ENCODE data around the gene PIP5K1C.

PIP5K1C gene

GRCh38 chr19:3607303-3608078 is 92.8 kb downstream of the PIP5K1C start:
- DNase-seq, result no peak

DNA sequence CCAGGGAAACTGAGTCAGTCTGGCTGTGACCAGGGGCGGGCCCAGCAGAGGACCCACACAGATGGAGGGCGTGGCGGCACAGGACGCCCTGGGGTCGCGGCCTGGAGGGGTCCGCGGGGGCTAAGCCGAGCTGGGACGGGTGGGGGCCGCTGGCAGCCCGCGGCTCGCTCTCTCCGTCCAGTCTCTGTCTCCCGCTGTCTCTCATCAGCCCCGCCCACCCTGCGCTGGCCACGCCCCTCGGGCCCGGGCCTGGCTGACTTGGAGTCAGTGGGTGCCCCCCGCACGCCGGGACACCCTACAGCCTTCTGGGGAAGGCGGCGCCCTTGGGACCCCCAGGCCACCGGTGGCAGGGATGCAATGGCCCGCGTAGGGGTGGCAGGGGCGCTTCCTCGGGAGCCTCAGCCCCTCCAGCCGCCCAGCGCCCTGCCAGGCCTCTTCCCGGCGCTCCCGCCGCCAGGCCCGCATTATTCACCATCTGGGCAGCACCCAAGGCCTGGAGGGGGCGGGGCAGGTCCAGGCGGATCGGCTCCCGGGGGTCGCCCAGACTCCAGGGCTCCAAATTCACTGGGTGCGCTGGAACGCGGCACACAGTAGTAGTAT is 93.5 kb downstream of the PIP5K1C start, which contains the start of gene TBXA2R:
TBXA2R (minus strand) TSS at position 186 of the 600 bp plus-strand sequence. CDS start 6,241 bp downstream, outside the sequence.
- DNase-seq, result no peak

- peak; percentile 40 for DNase-seq
Observed at GRCh38 chr19:3606174-3606689, 94.0 kb downstream of the PIP5K1C start.

DNA sequence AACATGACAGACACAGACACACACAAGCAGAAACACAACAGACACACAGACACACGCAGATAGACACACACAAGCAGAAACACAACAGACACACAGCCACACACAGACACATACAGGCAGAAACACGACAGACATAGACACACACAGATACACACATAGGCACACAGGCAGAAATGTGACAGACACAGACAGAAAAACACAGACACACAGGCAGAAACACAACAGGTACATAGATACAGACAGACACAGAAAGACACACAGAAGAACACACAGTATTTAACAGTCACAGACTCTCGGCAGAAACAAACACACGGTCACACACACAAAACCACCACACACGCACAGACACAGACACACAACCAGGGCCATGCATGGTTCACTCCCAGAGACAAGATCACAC is 94.5 kb downstream of the PIP5K1C start:
- DNase-seq, result no peak

DNA sequence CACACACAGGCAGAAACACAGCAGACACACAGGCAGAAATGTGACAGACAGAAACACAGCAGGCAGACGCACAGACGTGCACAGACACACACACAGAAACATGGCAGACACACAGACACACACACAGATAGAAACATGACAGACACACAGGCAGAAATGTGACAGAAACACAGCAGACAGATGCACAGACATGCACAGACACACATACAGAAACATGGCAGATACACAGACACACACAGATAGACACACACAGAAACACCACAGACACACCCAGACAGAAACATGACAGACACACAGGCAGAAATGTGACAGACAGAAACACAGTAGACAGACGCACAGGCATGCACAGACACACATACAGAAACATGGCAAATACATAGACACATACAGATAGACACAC is 94.9 kb downstream of the PIP5K1C start:
- no peak for DNase-seq

DNA sequence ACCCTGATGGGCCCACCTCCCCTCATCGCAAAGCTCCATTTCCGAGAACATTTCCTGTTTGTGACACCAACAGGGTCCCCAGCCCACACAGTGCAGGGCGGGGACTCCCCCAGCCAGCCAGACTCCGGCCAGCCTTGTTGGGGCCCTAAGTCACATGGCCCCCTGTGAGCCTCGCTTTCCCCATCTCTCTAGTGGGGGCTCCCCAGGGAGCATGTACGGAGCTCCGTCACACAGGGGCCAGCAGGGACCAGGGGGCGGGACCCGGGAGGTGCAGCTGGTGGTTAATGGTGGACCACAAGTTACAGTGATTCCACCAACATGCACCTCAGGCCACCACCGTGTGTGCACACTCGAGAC is 95.3 kb downstream of the PIP5K1C start:
- DNase-seq, result no peak

- DNase-seq, result no peak
Observed at GRCh38 chr19:3604227-3604986, 95.9 kb downstream of the PIP5K1C start.

- no peak for DNase-seq
Observed at GRCh38 chr19:3603121-3603811, 97.0 kb downstream of the PIP5K1C start.

- no peak for DNase-seq
Observed at GRCh38 chr19:3601021-3601420, 99.2 kb downstream of the PIP5K1C start.

DNA sequence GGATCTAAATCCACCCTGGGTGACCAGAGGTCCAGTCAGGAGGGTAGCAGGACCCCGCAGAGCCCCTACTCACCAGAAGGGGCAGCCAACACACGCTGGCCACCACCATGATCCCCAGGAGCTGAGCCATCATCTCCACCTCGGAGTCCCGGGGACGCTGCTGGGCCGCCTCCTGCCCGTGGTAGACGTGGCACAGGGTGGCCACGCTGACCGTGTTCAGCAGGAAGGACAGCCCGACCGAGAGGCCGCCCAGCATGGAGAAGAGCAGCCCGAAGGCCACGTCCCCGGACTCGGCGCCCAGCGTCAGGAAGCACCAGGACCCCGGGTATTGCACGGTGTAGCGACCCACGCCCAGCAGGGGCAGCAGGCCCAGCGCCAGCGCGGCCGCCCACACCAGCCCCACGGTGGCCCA is 100.5 kb downstream of the PIP5K1C start:
- no peak for DNase-seq

GRCh38 chr19:3595521-3596061 is 104.7 kb downstream of the PIP5K1C start:
- no peak for DNase-seq

- no peak for DNase-seq
Observed at GRCh38 chr19:3593156-3593555, 107.1 kb downstream of the PIP5K1C start.

- DNase-seq, result no peak
Observed at GRCh38 chr19:3591876-3592613, 108.2 kb downstream of the PIP5K1C start.

GRCh38 chr19:3590991-3591659 is 109.1 kb downstream of the PIP5K1C start:
- no peak for DNase-seq

- no peak for DNase-seq
Observed at GRCh38 chr19:3589949-3590348, 110.3 kb downstream of the PIP5K1C start.

GRCh38 chr19:3589439-3589838 is 110.8 kb downstream of the PIP5K1C start:
- no peak for DNase-seq

DNA sequence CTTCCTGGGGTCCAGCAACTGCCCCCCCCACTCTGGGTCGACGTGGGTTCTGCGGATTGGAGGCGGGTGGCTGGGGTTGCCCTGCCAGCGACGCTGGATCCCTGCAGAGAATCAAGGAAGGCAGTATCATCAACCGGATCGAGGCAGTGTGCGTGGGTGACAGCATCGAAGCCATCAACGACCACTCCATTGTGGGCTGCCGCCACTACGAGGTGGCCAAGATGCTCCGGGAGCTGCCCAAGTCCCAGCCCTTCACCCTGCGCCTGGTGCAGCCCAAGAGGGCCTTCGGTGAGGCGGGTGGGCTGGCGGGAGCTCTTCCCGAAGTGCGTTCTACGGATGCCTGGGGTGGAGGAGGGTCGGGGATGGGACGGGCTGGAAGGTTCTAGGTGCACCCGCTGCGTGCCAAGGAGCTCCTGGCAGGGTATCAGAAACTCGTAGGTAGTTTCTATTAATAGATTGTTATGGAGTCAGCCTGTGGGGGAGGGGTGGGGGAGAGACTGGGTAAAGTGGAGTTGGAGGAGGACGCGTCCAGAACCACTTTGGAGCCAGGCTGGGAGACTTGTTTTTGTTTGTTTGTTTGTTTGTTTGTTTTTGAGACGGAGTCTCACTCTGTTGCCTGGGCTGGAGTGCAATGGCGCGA is 113.4 kb downstream of the PIP5K1C start:
- no peak for DNase-seq

- DNase-seq, result no peak
Observed at GRCh38 chr19:3586127-3586626, 114.1 kb downstream of the PIP5K1C start.

GRCh38 chr19:3585301-3586126 is 114.8 kb downstream of the PIP5K1C start, which contains the start of gene GIPC3:
Gene GIPC3, plus strand, starts transcription at chr19:3585478. Its CDS starts 120 bp downstream, at chr19:3585598.
- DNase-seq, result no peak
